HG02678 (cell line): ENCODE measurements around the gene TFAP2A.

Source experiments
- ATAC-seq: cut with Tn5 transposase; IDR thresholded peaks from one replicate; pipeline ENCODE4 v1.9.1; 2021; ENCODE audit warnings: mild to moderate bottlenecking, moderate library complexity; ENCODE audit not compliant: unreplicated experiment

TFAP2A gene

DNA sequence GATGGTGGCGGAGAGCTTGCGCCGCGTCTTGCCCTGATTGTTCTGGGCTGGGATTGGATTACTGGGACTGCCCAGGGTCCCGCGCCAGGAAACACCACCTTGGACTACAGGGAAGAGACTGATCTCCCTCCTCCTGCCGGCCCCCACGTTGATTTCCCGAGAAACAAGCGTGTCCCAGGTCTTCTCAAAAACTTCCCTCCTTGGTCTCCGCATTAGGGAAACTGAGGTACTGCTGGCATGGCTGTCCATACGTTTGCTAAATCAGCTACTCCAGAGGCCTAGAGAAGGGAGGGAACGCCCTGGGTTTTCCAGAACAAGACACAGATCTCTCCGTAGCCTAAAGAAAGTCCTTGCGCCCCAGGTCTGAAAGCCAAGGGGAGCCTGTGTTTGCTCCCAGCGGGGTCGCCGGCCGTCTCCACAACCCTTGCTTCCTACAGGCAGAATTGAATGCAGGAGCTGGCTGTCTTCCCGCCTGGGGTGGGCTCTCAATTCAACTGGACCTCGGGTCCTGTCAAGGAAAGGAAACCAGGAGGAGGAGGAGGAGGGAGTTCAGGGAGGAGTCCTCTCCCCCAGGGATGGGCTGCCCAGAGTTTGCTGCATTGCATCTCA lies 29.2 kb downstream of the TFAP2A start:
- no peak for ATAC-seq

DNA sequence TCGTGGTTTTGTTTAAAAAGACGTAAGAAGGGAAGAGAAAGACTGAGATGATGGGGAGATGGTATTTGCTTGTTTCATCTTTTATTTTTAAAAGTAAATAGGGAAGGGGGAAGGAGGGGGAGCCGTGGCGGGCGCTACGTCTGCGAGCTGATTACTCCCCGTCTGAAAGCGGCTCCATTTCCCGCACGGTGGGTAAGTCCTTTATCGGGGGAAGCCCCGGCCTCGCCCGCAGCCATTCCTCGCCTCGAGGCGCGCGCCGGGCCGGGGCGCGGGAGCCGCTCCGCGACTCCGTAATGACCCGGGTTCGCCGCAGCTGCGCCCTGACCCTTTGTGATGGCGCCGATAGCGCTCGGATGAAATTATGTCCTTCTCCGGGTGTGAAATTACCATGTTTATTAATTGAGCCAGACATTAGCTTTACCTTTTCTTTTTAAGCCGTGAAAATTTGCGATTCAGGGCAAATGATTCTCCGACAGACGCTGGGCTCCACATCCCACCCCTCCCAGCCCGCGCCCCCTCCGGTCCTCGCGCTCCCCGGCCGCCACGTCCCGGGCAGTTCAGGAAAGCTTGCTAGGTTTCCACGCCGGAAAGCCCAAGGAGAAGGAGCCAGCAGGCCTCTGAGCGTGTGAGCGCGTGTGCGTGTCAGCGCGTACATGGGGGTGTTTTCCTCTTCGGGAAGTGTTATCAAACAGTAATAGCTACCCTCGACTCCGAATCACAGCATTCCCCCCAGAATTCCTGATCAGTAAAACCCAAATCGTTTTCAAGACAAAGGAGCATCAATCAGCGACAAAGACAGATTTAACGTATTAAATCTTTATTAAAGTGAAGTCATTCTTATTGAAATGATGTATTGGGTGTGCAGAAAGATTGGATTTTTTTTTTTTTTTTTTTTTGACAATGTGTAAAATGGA lies 30.0 kb downstream of the TFAP2A start:
- no peak for ATAC-seq

- no peak for ATAC-seq
Measured at GRCh38 chr6:10384091-10384609, 30.7 kb downstream of the TFAP2A start.

- no peak for ATAC-seq
Measured at GRCh38 chr6:10383331-10384090, 31.4 kb downstream of the TFAP2A start.

DNA sequence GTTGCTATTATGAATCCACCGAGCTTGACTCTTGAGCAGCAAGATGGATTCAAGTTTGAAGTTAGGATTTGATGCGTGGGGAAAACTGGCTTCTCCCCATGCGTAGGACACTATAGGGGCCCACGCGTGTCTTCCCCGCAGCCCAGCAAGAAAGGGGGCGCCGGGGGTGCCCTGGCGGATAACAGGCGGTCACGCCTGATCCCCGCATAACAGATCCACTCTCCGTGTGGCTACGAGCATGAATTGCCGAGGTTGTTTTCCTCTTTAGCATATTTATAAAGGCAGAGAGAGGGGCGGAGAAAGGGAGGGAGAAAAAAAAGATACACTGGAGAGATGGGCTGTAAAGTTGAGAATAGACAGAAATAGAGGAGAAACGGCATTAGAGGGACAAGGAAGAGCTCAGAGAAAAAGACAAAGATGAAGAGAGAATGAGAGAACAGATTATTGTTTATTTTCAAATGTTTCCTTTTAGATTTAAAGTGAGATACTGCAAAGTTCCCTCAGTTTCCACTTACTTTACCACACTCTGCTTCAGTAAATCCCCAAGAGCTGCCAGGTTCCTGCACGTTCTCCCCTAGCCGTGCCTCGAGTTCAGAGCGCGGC lies 32.0 kb downstream of the TFAP2A start:
- ATAC-seq: no peak

DNA sequence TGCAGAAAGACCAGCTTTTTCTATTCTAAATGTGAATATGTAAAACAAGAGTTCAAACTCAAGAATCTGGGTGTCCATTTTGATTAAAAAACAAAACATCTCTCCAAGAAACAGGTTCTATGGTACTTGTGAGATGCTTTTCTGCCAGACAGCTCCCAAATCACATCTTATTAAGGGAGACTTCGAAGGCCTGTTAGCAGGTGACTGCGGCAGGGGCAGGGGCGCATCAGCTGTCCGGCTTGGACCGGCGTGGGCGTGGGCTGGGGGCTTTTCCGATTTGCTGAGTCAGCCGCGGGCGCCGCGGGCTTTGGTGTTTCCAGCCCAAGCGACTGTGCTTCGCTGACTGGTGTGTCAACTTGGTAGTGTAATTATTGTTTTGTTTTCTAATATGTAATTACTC lies 32.6 kb downstream of the TFAP2A start:
- ATAC-seq: no peak

DNA sequence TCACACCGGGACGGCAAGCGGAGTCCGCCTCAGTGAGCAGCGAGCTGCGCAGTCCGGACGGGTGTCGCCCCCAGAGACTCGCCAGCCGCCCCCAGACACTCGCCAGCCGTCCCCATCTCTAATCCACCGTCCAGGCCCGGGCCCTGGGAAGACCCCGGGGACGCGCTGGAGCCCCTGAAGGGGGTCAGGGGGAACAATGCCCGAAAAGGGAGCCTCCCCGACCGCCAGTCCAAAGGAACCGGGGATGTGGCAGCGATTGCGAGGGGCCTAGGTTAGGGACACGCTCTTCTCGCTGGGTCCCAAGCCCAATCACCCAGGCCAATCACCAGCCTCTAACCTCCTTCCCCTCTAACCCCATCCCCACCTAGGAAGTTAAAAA lies 33.1 kb downstream of the TFAP2A start:
- no peak for ATAC-seq

- no peak for ATAC-seq
Measured at GRCh38 chr6:10381133-10381829, 33.6 kb downstream of the TFAP2A start.

DNA sequence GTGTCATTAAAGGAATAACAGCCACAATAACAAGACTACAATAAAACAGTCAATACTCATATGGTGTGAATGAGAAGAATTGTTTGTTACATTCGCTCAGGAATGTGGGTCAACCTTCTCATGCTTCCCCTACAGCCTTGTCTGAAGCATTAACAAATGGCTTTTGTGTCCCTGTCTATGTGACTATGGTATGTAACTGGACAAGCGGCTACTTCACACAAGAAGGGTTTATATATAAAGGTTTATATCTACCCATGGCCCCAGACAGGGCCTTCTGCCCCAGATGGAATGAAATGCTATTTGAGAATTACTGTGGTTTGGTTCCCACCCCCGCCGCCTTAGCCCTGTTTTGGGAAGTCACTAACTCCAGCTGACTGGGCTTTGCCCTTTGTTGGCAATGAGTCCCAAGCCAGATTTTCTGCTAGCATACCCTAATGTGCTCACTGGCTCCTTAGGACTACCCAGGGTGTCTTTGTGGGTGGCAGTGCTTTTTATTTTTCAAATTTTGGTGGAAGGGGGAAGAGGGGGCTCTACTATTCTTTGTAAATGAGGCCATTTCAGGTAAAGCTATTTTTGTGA lies 39.4 kb downstream of the TFAP2A start:
- ATAC-seq: no peak

GRCh38 chr6:10373642-10374359 lies 41.1 kb downstream of the TFAP2A start:
- no peak for ATAC-seq

GRCh38 chr6:10369896-10370295 lies 45.0 kb downstream of the TFAP2A start:
- ATAC-seq: no peak

GRCh38 chr6:10368861-10369260 lies 46.0 kb downstream of the TFAP2A start:
- no peak for ATAC-seq

DNA sequence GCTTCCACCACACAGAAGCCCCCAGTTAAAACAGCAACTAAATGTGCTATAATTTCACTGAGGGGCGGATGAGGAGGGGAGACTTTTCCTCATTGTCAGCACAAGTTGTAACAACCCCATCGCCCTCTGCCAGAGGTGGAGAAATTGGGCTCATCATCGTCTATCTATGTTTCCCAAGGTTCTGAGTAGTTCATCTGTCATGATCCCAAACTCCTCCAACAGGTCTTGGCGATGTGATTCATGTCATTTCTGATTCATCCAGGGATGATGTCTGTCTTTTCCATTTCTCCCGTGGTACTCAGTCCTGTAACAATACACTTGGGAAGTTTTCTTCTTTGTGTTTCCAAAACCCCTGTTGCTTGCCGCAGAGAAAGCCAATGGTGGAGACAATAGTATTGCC lies 51.0 kb downstream of the TFAP2A start:
- no peak for ATAC-seq

- ATAC-seq: no peak
Measured at GRCh38 chr6:10362300-10362699, 52.6 kb downstream of the TFAP2A start.

DNA sequence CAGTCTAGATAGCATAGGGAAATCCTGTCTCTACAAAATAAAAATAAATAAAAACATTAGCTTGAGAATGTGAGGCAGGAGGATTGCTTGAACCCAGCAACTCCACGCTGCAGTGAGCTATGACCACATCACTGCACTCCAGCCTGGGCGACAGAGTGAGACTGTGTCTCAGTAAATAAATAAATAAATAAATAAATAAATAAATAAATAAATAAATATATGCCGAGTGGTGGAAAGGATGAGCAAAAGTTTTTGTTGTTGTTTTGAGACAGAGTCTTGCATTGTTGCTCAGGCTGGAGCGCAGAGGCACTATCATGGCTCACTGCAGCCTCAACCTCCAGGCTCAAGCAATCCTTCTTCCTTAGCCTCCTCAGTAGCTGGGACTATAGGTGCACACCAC lies 53.4 kb downstream of the TFAP2A start:
- no peak for ATAC-seq

DNA sequence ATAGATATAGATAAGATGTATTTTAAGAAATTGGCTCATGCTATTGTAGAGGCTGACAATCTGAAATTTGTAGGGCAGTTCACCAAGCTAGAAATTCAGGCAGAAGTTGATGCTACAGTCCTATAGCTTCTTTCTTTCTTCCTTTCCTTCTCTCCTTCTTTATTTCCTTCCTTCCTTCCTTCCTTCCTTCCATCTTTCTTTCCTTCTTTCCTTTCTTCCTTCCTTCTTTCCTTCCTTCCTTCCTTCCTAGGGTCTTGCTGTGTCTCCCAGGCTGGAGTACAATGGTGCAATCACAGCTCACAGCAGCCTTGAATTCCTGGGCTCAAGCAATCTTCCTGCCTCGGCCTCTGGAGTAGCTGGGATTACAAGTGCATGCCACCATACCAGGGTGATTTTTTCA lies 55.3 kb downstream of the TFAP2A start:
- ATAC-seq: no peak

- no peak for ATAC-seq
Measured at GRCh38 chr6:10355115-10355702, 59.7 kb downstream of the TFAP2A start.

DNA sequence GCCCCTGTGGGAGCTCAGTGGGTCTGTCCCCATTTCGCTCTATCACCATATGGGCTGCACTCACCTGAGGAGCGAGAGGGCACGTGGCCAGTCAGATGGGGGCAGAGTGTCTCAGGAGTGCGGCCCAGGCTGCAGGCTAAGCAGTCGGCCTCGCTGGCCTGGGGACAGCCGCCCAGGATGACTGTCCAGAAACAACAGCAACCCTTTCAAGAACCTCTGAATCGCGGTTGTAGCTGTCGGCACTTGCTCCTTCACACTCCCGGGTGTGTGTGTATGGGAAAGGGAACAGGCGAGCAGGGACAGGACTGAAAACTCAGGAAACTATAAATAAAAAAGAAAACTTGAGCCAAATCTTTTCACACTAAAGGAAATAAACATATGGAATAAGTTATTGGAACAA lies 63.1 kb downstream of the TFAP2A start:
- no peak for ATAC-seq

- no peak for ATAC-seq
Measured at GRCh38 chr6:10350720-10351119, 64.2 kb downstream of the TFAP2A start.
